ENCODE measurements around the gene HNRNPA0. TPM values are rescaled to one million over a fixed set of nuclear protein-coding genes. Genes with fewer than 3 reads are reported as not detected.

HNRNPA0 gene
- total and polyA plus RNA-seq, 12 donors: 8.9 to 45.5 (median 18.0) TPM

- DNase-seq: no peak
- H3K27me3 ChIP-seq: no peaks in the 10 kb centered on the region
- intact Hi-C loops (cut with DNase I): loop anchor here in 1 of 2 donors (5.0 kb wide), 1 partner anchor 74 kb away; no protein-coding TSS in a partner anchor
- WGBS, 4 donors: 83 to 92% (median 92%) methylated on average over 1 of the region's 1 CpG
- TF ChIP-seq CTCF (IDR thresholded peaks at IDR 0.05): no peak
- TF ChIP-seq POLR2A (IDR thresholded peaks at IDR 0.05): no peak
- H3K4me1 ChIP-seq (replicated peaks in 1 of 2): peaks cover 0 to 61% of the 10 kb centered on the region in 2 donors
- H3K9me3 ChIP-seq (replicated peaks in 1 of 3): peaks cover 0 to 4% (median 0%) of the 10 kb centered on the region in 3 donors
- no peak overlapping the region for H3K4me3 ChIP-seq
- no peaks in the 10 kb centered on the region for H3K36me3 ChIP-seq (replicated peaks in 1 of 2)
- H3K27ac ChIP-seq: no peak overlapping the region
These were observed 17.7 kb downstream of the HNRNPA0 start for GRCh38 chr5:137736496-137736895.

- Histone ChIP-seq H3K27ac (peak within 1 kb of the TSS in 2 of 5 donors; percentile 26 to 46), H3K36me3 (replicated peaks in 1 of 2) (no peaks in the 10 kb centered on the region), H3K9me3 (replicated peaks in 1 of 3) (peaks cover 0 to 4% (median 0%) of the 10 kb centered on the region in 3 donors), H3K27me3 (no peaks in the 10 kb centered on the region), H3K4me1 (replicated peaks in 1 of 2) (peaks cover 0 to 64% of the 10 kb centered on the region in 2 donors), H3K4me3 (peak within 1 kb of the TSS in 2 of 4 donors; percentile 2 to 48)
- intact Hi-C loops (cut with DNase I): loop anchor here in 1 of 2 donors (5.0 kb wide), 1 partner anchor 73 kb away; no protein-coding TSS in a partner anchor
- TF ChIP-seq CTCF (IDR thresholded peaks at IDR 0.05) (peak in 2 of 6 experiments; percentile 16 to 23), POLR2A (IDR thresholded peaks at IDR 0.05) (peak in 1 of 2 donors; percentile 18)
- 15 to 29% (median 16%) methylated on average over 10 to 12 of the region's 12 CpGs for WGBS, 4 donors
- peak in 6 of 7 donors; percentile 23 to 62 (median 40) for DNase-seq
These were observed 18.4 kb downstream of the HNRNPA0 start, which contains the start of gene KLHL3 for GRCh38 chr5:137735555-137736284. TSS of gene KLHL3 (minus strand) at chr5:137736089. CDS start at chr5:137735646, 443 bp downstream.

DNA sequence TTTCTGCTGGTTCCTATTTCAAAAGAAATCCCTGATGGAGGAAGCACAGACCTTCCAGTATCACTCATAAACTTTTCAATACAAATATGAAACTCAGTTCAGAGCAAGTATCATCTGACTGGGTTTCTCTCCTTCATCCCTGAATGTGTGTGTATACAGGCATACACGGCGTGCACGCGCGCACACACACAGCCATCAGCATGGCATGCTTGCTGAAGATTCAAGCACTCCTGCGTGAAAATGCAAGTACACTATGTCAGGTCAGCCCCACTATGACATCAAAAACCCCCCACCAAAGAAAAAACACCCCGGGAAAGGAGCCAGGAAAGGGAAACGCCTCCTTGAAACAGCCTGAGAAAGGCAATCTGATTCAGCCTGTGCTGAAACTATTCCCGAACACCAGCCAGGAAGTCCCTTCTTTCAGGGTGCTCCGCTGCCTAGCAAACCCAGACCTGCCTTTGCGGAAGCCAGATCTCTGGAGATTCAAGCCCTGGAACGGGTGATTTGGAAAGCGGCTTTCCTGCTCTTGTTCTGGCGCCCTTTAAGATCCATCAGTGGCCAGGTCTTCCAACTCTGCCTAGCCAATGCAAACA, 19.1 kb downstream of the HNRNPA0 start:
- H3K4me1 ChIP-seq (replicated peaks in 1 of 2): peaks cover 0 to 64% of the 10 kb centered on the region in 2 donors
- H3K9me3 ChIP-seq (replicated peaks in 1 of 3): peaks cover 0 to 4% (median 0%) of the 10 kb centered on the region in 3 donors
- 22 to 45% (median 30%) methylated on average over 14 of the region's 14 CpGs for WGBS, 4 donors
- no peaks in the 10 kb centered on the region for H3K36me3 ChIP-seq (replicated peaks in 1 of 2)
- intact Hi-C loops (cut with DNase I): loop anchor here in 1 of 2 donors (5.0 kb wide), 1 partner anchor 73 kb away; no protein-coding TSS in a partner anchor
- peak overlapping the region in 2 of 4 donors; percentile 2 to 48 for H3K4me3 ChIP-seq
- no peaks in the 10 kb centered on the region for H3K27me3 ChIP-seq
- peak; percentile 15 to 64 (median 29) for DNase-seq
- peak overlapping the region in 2 of 5 donors; percentile 26 to 46 for H3K27ac ChIP-seq
- no peak for TF ChIP-seq CTCF (IDR thresholded peaks at IDR 0.05)
- no peak for TF ChIP-seq POLR2A (IDR thresholded peaks at IDR 0.05)

DNA sequence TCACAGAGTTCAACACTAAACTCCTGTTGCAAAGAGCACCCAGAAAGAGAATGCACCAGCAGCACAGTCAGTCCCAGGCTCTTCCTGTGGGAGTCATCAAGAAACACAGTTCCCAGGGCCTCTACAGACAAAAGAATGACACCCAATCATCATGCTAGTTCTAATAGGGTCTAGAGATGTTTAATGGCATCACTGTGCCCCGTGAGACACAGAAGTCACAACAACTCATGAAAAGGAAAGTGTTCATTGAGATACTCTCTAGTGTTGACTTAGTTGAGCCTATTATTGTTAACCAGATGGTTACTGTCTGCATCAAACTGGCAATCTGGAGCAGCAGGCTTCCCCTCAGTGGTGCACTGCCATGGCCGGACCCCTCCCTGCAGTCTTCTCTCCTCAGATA, 19.8 kb downstream of the HNRNPA0 start:
- WGBS, 4 donors: 69 to 91% (median 78%) methylated on average over 2 of the region's 2 CpGs
- H3K36me3 ChIP-seq (replicated peaks in 1 of 2): no peaks in the 10 kb centered on the region
- H3K9me3 ChIP-seq (replicated peaks in 1 of 3): peaks cover 0 to 4% (median 0%) of the 10 kb centered on the region in 3 donors
- no peak overlapping the region for H3K4me3 ChIP-seq
- DNase-seq: no peak
- peaks cover 0 to 64% of the 10 kb centered on the region in 2 donors for H3K4me1 ChIP-seq (replicated peaks in 1 of 2)
- TF ChIP-seq POLR2A (IDR thresholded peaks at IDR 0.05) (no peak), CTCF (IDR thresholded peaks at IDR 0.05) (no peak)
- H3K27ac ChIP-seq: no peak overlapping the region
- intact Hi-C loops (cut with DNase I): no loop called here
- H3K27me3 ChIP-seq: no peaks in the 10 kb centered on the region
